ENCODE data around the gene SH2D2A.

Gene SH2D2A

DNA sequence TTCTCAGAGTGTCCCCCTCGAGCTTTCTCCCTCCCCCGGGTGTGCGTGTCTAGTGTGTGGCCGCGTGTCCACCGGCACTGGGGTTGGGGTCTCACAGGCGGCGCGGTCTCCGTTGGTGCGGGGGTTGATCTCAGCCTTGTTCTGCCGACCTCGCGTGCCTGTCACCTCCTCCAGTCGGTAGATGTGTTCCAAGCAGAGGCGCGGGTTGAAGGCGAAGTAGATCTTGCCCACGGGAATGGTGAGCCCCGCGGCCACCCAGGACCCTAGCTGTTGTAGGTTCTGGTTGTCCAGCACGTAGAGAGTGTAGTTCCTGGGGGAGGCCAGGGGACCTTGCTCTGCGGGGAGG is 32.5 kb upstream of the SH2D2A start:
- Histone ChIP-seq H3K27ac (no peak overlapping the region), H3K4me1 (peaks cover 2% of the 10 kb centered on the region), H3K4me3 (ENCODE audit: low read depth, low read length) (no peak overlapping the region)

DNA sequence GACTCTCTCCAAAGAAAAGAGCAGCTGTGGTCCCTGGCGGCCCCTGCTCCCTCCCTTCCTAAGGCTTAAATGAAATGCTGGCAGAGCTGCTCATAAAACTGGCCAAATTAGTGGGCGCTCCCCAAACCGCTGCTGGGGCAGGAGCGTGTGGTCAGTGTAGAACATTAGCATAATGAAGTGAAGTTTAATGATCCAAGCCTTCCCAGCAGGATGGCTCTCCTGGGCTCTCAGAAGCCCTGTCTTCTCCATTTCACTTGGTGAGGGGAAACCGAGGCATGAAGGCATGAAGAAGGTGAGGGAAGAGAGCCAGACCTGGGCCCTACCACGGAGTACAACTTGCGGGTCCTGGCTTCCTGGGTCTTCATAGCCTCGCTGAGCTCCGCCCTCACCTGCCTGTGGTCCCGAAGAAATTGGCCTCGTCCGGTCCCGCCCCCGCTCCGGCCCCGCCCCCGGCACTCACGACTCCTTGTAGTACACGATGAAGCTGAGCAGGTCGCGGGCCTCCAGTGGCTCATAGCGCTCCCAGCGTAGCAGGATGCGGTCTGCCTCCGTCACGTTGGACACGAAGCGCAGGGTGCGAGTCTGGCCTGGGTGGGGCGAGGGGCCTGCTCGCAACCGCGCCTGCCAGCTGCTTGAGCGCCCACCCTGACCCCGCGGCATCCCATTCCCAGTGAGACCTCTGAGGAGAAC is 32.0 kb upstream of the SH2D2A start:
- TF ChIP-seq, protein P1, sequence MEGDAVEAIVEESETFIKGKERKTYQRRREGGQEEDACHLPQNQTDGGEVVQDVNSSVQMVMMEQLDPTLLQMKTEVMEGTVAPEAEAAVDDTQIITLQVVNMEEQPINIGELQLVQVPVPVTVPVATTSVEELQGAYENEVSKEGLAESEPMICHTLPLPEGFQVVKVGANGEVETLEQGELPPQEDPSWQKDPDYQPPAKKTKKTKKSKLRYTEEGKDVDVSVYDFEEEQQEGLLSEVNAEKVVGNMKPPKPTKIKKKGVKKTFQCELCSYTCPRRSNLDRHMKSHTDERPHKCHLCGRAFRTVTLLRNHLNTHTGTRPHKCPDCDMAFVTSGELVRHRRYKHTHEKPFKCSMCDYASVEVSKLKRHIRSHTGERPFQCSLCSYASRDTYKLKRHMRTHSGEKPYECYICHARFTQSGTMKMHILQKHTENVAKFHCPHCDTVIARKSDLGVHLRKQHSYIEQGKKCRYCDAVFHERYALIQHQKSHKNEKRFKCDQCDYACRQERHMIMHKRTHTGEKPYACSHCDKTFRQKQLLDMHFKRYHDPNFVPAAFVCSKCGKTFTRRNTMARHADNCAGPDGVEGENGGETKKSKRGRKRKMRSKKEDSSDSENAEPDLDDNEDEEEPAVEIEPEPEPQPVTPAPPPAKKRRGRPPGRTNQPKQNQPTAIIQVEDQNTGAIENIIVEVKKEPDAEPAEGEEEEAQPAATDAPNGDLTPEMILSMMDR (IDR thresholded peaks at IDR 0.05): no peak
- no peaks in the 10 kb centered on the region for H3K36me3 ChIP-seq (ENCODE audit: control insufficient read depth, insufficient read depth, low read length)
- H3K4me2 ChIP-seq (ENCODE audit: low read length): no peak overlapping the region
- peaks cover 2% of the 10 kb centered on the region for H3K4me1 ChIP-seq
- no peak overlapping the region for H3K9ac ChIP-seq
- H3K79me2 ChIP-seq: no peaks in the 10 kb centered on the region
- no peak overlapping the region for H3K27ac ChIP-seq
- no peaks in the 10 kb centered on the region for H3K9me3 ChIP-seq (ENCODE audit: control insufficient read depth, low read length)
- H2AFZ ChIP-seq: no peak overlapping the region
- H3K4me3 ChIP-seq (ENCODE audit: low read depth, low read length): no peak overlapping the region
- H3K27me3 ChIP-seq (ENCODE audit: control insufficient read depth, insufficient read depth, low read length): no peaks in the 10 kb centered on the region

More for the DNA sequence above, 32.5 kb upstream of the SH2D2A start:
- Histone ChIP-seq H3K79me2 (no peaks in the 10 kb centered on the region), H3K27me3 (ENCODE audit: control insufficient read depth, insufficient read depth, low read length) (no peaks in the 10 kb centered on the region), H3K36me3 (ENCODE audit: control insufficient read depth, insufficient read depth, low read length) (no peaks in the 10 kb centered on the region), H2AFZ (no peak overlapping the region), H3K4me2 (ENCODE audit: low read length) (no peak overlapping the region), H3K9ac (no peak overlapping the region), H3K9me3 (ENCODE audit: control insufficient read depth, low read length) (no peaks in the 10 kb centered on the region)
- TF ChIP-seq, protein P1 (IDR thresholded peaks at IDR 0.05): no peak

DNA sequence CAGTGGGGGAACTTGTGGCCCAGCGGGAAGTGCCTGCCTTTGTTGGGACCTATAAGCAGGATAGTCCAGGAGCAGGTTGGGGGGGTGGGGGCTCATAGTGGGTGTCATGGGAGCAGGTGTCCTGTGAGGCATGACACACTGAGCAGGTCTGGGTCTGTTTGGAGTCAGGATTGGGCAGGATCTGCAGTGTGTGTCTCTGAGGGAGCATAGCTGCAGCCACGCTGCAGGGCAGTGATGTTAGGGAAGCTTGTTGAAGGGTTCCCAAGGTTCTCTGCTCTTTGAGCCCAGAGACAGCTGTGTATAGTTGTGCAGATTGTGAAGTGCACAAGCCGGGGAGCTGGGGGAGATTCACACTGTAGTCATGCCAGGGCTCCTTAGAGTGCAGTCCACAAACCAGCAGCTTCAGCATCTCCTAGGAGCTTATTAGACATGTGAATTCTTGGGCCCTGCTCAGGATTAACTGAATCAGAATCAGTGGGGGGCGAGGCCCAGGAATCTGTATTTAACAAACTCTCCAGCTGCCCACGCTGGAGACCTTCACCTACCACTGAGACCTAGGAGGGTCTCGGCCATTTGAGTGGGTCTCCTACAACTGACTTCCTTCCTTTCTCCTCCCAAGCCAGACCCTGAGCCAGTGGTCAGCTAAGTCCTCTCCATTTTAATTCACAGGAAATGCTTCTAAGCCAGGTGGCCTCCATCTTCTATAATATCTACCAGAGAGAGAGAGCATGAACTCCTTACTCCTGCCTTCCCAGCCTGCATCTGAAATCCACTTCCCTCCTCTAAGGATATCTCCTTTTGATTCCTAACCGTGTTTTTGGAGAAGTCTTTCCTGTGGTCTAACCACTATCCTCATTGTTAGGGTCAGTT is 31.2 kb upstream of the SH2D2A start:
- Histone ChIP-seq H3K4me1 (peaks cover 2% of the 10 kb centered on the region), H2AFZ (no peak overlapping the region), H3K36me3 (ENCODE audit: control insufficient read depth, insufficient read depth, low read length) (no peaks in the 10 kb centered on the region), H3K4me2 (ENCODE audit: low read length) (no peak overlapping the region), H3K27me3 (ENCODE audit: control insufficient read depth, insufficient read depth, low read length) (no peaks in the 10 kb centered on the region), H3K9ac (no peak overlapping the region), H3K27ac (no peak overlapping the region), H3K9me3 (ENCODE audit: control insufficient read depth, low read length) (no peaks in the 10 kb centered on the region), H3K4me3 (ENCODE audit: low read depth, low read length) (no peak overlapping the region), H3K79me2 (no peaks in the 10 kb centered on the region)
- TF ChIP-seq, protein P1 (IDR thresholded peaks at IDR 0.05): no peak

DNA sequence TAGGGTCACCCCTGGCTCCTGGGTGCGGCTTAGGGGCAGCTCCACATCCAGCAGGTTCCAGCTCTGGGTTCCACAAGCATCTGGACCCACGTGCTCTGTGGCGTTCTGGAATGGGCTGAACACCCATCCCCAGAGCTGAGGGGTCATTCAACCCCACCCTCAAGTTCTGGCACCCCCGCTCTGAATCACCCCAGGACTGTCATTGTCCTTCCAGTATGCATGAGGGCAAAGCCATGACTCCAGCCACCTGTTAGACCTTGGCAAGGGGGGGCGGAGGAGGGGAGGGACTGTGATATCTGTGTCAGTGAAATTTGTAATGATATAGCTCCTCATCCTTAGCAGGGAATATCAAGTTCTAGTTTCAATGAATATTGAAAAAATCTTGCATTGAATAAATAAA is 30.0 kb upstream of the SH2D2A start:
- TF ChIP-seq, protein P1 (IDR thresholded peaks at IDR 0.05): no peak

More for the DNA sequence above, 30.0 kb upstream of the SH2D2A start:
- Histone ChIP-seq H3K4me2 (ENCODE audit: low read length) (no peak overlapping the region), H3K4me1 (no peaks in the 10 kb centered on the region), H3K9me3 (ENCODE audit: control insufficient read depth, low read length) (no peaks in the 10 kb centered on the region), H3K36me3 (ENCODE audit: control insufficient read depth, insufficient read depth, low read length) (no peaks in the 10 kb centered on the region), H3K27me3 (ENCODE audit: control insufficient read depth, insufficient read depth, low read length) (no peaks in the 10 kb centered on the region), H2AFZ (no peak overlapping the region), H3K9ac (no peak overlapping the region), H3K4me3 (ENCODE audit: low read depth, low read length) (no peak overlapping the region), H3K27ac (no peak overlapping the region), H3K79me2 (no peaks in the 10 kb centered on the region)
